ENCODE measurements around the gene SLC27A6.
"Not testable (repeated sequence)": the region's sequence is repeated elsewhere in the genome, so short reads cannot be mapped to it uniquely, and the experiment has no call there.

GRCh38 chr5:128932232-128932631 lies 33.1 kb upstream of the SLC27A6 start:
- not testable (repeated sequence) for TF ChIP-seq YY1 (IDR thresholded peaks at IDR 0.05; ENCODE audit: low read depth); GABPA (IDR thresholded peaks at IDR 0.05; ENCODE audit: low read depth); CTCF (IDR thresholded peaks at IDR 0.05); NFIC (IDR thresholded peaks at IDR 0.05; ENCODE audit: borderline replicate concordance); SMC3 (IDR thresholded peaks at IDR 0.05; ENCODE audit: low read depth, low read length); MXI1 (IDR thresholded peaks at IDR 0.05; ENCODE audit: low read depth, low read length)

Measured in SK-N-SH (cell line).